Endodermal cell (in vitro differentiated cells): ENCODE measurements around the gene NKAIN1. TPM values are rescaled to one million over a fixed set of nuclear protein-coding genes. Genes with fewer than 3 reads are reported as not detected.

Experiments
- DNase-seq: peaks from one replicate; pipeline ENCODE4 v3.0.0-alpha.2; 2017
- H3K27ac ChIP-seq: 2 replicates; pipeline ENCODE4 v1.5.1; 2013; ENCODE audit warnings: mild to moderate bottlenecking, low read depth, low read length, moderate library complexity
- H3K27me3 ChIP-seq: 2 replicates; pipeline ENCODE4 v1.6.1; 2013; ENCODE audit warnings: mild to moderate bottlenecking, low read length, moderate library complexity; ENCODE audit not compliant: insufficient read depth, control insufficient read depth, poor library complexity, severe bottlenecking
- H3K36me3 ChIP-seq: 2 replicates; pipeline ENCODE4 v1.7.0; 2013; ENCODE audit warnings: mild to moderate bottlenecking, low read length, moderate library complexity; ENCODE audit not compliant: control insufficient read depth, insufficient read depth
- H3K4me1 ChIP-seq: one replicate; pipeline ENCODE4 v1.7.0; 2013; ENCODE audit warnings: low read length; ENCODE audit not compliant: control insufficient read depth, insufficient read depth
- H3K4me3 ChIP-seq: 2 replicates; pipeline ENCODE4 v1.5.1; 2013; ENCODE audit warnings: mild to moderate bottlenecking, low read length, moderate library complexity
- H3K9ac ChIP-seq: 2 replicates; pipeline ENCODE4 v1.6.1; 2013; ENCODE audit warnings: mild to moderate bottlenecking, low read length, moderate library complexity; ENCODE audit not compliant: poor library complexity, severe bottlenecking; ENCODE audit errors: extremely low read depth
- H3K9me3 ChIP-seq: 2 replicates; pipeline ENCODE4 v1.6.1; 2013; ENCODE audit warnings: mild to moderate bottlenecking, low read length, moderate library complexity; ENCODE audit not compliant: control insufficient read depth
- H3K27ac Mint-ChIP-seq: 2 replicates; pipeline ENCODE4 v1.8.0; 2020; ENCODE audit warnings: mixed read lengths
- H3K27me3 Mint-ChIP-seq: 2 replicates; pipeline ENCODE4 v1.8.0; 2021; ENCODE audit warnings: mild to moderate bottlenecking, mixed read lengths; ENCODE audit not compliant: insufficient read depth
- H3K36me3 Mint-ChIP-seq: 2 replicates; pipeline ENCODE4 v1.8.0; 2020; ENCODE audit warnings: low read depth, mixed read lengths
- H3K4me1 Mint-ChIP-seq: 2 replicates; pipeline ENCODE4 v1.8.0; 2020; ENCODE audit warnings: mixed read lengths
- H3K4me3 Mint-ChIP-seq: 2 replicates; pipeline ENCODE4 v1.8.0; 2020; ENCODE audit warnings: mild to moderate bottlenecking, moderate library complexity, mixed read lengths
- H3K9me3 Mint-ChIP-seq: 2 replicates; pipeline ENCODE4 v1.8.0; 2020; ENCODE audit warnings: mild to moderate bottlenecking, mixed read lengths
- CTCF ChIP-seq: fragments of 200-600 bp; sonication (generic); conservative IDR thresholded peaks from 2 replicates; pipeline ENCODE4 v1.5.0; 2021; ENCODE audit warnings: antibody characterized with exemption, mild to moderate bottlenecking
- WGBS, 2 experiments: methylation state at CpG; one replicate each; pipeline versions ENCODE4 v1.1.5 to v1.1.7; 2013; ENCODE audit warnings: missing lambda C conversion rate in 2 of 2, mixed read lengths in 1 of 2; ENCODE audit not compliant: insufficient coverage in 1 of 2, insufficient read length in 1 of 2; 5-methylcytosine and 5-hydroxymethylcytosine counted together
- total RNA-seq, 2 donors: library from RNA; stranded (reverse); fragmentation: NEBNext Ultra II Directional in 1 of 2; extraction: Animal tissue kit (Norgen Biotek cat#: 25700) in 1 of 2; gene quantifications; 2 replicates in 1 of 2; 3 replicates in 1 of 2; pipeline ENCODE4 v1.2.1, GENCODE V29; 2021

NKAIN1 gene
- total RNA-seq, 2 donors from 2014 or later: 7.0 to 13.2 TPM

- H3K36me3 Mint-ChIP-seq: peaks cover 62% of the 10 kb centered on the region
- Histone ChIP-seq H3K4me3 (no peak overlapping the region), H3K9me3 (no peaks in the 10 kb centered on the region), H3K27ac (no peak overlapping the region), H3K27me3 (no peaks in the 10 kb centered on the region), H3K36me3 (peaks cover 86% of the 10 kb centered on the region), H3K4me1 (no peaks in the 10 kb centered on the region), H3K9ac (no peak overlapping the region)
- H3K9me3 Mint-ChIP-seq: no peaks in the 10 kb centered on the region
- WGBS, 2 experiments: 88 to 90% methylated on average over 2 of the region's 2 CpGs
- H3K4me3 Mint-ChIP-seq: no peak overlapping the region
- DNase-seq: no peak
- peak overlapping the region; percentile 0 for H3K27ac Mint-ChIP-seq
- H3K4me1 Mint-ChIP-seq: no peaks in the 10 kb centered on the region
- no peak for TF ChIP-seq CTCF
- no peaks in the 10 kb centered on the region for H3K27me3 Mint-ChIP-seq
These were observed 33.9 kb upstream of the NKAIN1 start for GRCh38 chr1:31273619-31274018.

- TF ChIP-seq CTCF: no peak
- H3K27me3 ChIP-seq: no peaks in the 10 kb centered on the region
- H3K36me3 ChIP-seq: peaks cover 84% of the 10 kb centered on the region
- Mint-ChIP-seq H3K4me1 (no peaks in the 10 kb centered on the region), H3K27me3 (no peaks in the 10 kb centered on the region), H3K36me3 (peaks cover 62% of the 10 kb centered on the region), H3K27ac (no peak overlapping the region), H3K4me3 (no peak overlapping the region), H3K9me3 (no peaks in the 10 kb centered on the region)
- no peak overlapping the region for H3K27ac ChIP-seq
- H3K4me3 ChIP-seq: no peak overlapping the region
- no peak for DNase-seq
- H3K9me3 ChIP-seq: no peaks in the 10 kb centered on the region
- 90 to 100% methylated on average over 1 to 3 of the region's 3 CpGs for WGBS, 2 experiments
- H3K9ac ChIP-seq: no peak overlapping the region
- no peaks in the 10 kb centered on the region for H3K4me1 ChIP-seq
These were observed 32.7 kb upstream of the NKAIN1 start for GRCh38 chr1:31272369-31272768.

DNA sequence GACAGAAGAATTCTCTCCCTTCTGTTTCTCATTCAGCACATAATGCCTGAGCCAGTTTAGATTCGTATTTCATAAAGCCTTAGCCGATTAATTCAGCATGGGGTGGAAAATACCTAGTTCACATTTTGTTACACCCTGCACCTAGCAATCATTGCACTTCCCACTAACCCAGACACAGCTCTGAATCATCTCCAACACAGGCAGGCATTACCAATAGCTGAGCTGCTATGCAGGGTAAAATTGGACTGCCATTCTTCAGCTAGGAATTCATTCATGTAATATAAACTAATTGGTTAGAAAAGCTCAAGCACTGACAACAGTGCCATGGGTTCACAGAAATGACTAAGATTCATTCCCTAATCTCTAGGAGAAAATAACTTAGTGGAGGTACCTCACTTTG is 26.9 kb upstream of the NKAIN1 start:
- H3K4me1 ChIP-seq: no peaks in the 10 kb centered on the region
- no peaks in the 10 kb centered on the region for H3K9me3 Mint-ChIP-seq
- peaks cover 91% of the 10 kb centered on the region for H3K36me3 ChIP-seq
- no peak overlapping the region for H3K9ac ChIP-seq
- H3K4me1 Mint-ChIP-seq: no peaks in the 10 kb centered on the region
- H3K4me3 Mint-ChIP-seq: no peak overlapping the region
- DNase-seq: no peak
- no peaks in the 10 kb centered on the region for H3K27me3 Mint-ChIP-seq
- H3K27me3 ChIP-seq: no peaks in the 10 kb centered on the region
- TF ChIP-seq CTCF: no peak
- no peaks in the 10 kb centered on the region for H3K9me3 ChIP-seq
- H3K36me3 Mint-ChIP-seq: peaks cover 84% of the 10 kb centered on the region
- H3K4me3 ChIP-seq: no peak overlapping the region
- no peak overlapping the region for H3K27ac ChIP-seq
- 95 to 96% methylated on average over 2 of the region's 2 CpGs for WGBS, 2 experiments
- H3K27ac Mint-ChIP-seq: no peak overlapping the region
